DLD1 (cell line): ENCODE results near the gene GRID1.

Source experiments
- in situ Hi-C: cut with HindIII; loops from 2 replicates; pipeline ENCODE4 v1.10.0; 2017; ENCODE audit warnings: low sequenced_read_pairs

The GRID1 gene

GRCh38 chr10:86155054-86155921 is 211.3 kb downstream of the GRID1 start:
- in situ Hi-C loops: no loop called here

GRCh38 chr10:86153751-86154150 is 212.8 kb downstream of the GRID1 start:
- in situ Hi-C loops: no loop called here

- in situ Hi-C loops: no loop called here
Observed at GRCh38 chr10:86152911-86153310, 213.7 kb downstream of the GRID1 start.

- in situ Hi-C loops: no loop called here
Observed at GRCh38 chr10:86152354-86152753, 214.2 kb downstream of the GRID1 start.

- in situ Hi-C loops: no loop called here
Observed at GRCh38 chr10:86151613-86152012, 215.0 kb downstream of the GRID1 start.

GRCh38 chr10:86149257-86149656 is 217.3 kb downstream of the GRID1 start:
- in situ Hi-C loops: no loop called here

GRCh38 chr10:86148117-86148516 is 218.5 kb downstream of the GRID1 start:
- in situ Hi-C loops: no loop called here

GRCh38 chr10:86144301-86144700 is 222.3 kb downstream of the GRID1 start:
- in situ Hi-C loops: no loop called here

GRCh38 chr10:86141896-86142295 is 224.7 kb downstream of the GRID1 start:
- in situ Hi-C loops: no loop called here

GRCh38 chr10:86139066-86139657 is 227.4 kb downstream of the GRID1 start:
- in situ Hi-C loops: no loop called here

- in situ Hi-C loops: no loop called here
Observed at GRCh38 chr10:86138551-86139065, 228.0 kb downstream of the GRID1 start.

- in situ Hi-C loops: no loop called here
Observed at GRCh38 chr10:86137561-86137960, 229.0 kb downstream of the GRID1 start.

GRCh38 chr10:86136934-86137333 is 229.7 kb downstream of the GRID1 start:
- in situ Hi-C loops: no loop called here

- in situ Hi-C loops: no loop called here
Observed at GRCh38 chr10:86135191-86135590, 231.4 kb downstream of the GRID1 start.

GRCh38 chr10:86130737-86131475 is 235.7 kb downstream of the GRID1 start:
- in situ Hi-C loops: no loop called here

- in situ Hi-C loops: no loop called here
Observed at GRCh38 chr10:86130041-86130440, 236.6 kb downstream of the GRID1 start.

- in situ Hi-C loops: no loop called here
Observed at GRCh38 chr10:86128360-86128759, 238.2 kb downstream of the GRID1 start.

- in situ Hi-C loops: no loop called here
Observed at GRCh38 chr10:86127274-86127819, 239.2 kb downstream of the GRID1 start.

GRCh38 chr10:86124734-86125133 is 241.9 kb downstream of the GRID1 start:
- in situ Hi-C loops: no loop called here

- in situ Hi-C loops: no loop called here
Observed at GRCh38 chr10:86123715-86124114, 242.9 kb downstream of the GRID1 start.

GRCh38 chr10:86123304-86123703 is 243.3 kb downstream of the GRID1 start:
- in situ Hi-C loops: no loop called here
